ENCODE data around the gene KIF15.

DNA sequence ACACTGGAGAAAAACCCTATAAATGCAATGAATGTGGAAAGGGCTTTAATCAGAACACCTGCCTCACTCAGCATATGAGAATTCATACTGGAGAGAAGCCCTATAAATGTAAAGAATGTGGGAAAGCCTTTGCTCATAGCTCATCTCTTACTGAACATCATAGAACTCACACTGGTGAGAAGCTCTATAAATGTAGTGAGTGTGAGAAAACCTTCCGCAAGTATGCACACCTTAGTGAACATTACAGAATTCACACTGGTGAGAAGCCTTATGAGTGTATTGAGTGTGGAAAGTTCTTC is 39.5 kb upstream of the KIF15 start:
- TF ChIP-seq POLR2A (IDR thresholded peaks at IDR 0.05): no peak
- TF ChIP-seq, protein P1, sequence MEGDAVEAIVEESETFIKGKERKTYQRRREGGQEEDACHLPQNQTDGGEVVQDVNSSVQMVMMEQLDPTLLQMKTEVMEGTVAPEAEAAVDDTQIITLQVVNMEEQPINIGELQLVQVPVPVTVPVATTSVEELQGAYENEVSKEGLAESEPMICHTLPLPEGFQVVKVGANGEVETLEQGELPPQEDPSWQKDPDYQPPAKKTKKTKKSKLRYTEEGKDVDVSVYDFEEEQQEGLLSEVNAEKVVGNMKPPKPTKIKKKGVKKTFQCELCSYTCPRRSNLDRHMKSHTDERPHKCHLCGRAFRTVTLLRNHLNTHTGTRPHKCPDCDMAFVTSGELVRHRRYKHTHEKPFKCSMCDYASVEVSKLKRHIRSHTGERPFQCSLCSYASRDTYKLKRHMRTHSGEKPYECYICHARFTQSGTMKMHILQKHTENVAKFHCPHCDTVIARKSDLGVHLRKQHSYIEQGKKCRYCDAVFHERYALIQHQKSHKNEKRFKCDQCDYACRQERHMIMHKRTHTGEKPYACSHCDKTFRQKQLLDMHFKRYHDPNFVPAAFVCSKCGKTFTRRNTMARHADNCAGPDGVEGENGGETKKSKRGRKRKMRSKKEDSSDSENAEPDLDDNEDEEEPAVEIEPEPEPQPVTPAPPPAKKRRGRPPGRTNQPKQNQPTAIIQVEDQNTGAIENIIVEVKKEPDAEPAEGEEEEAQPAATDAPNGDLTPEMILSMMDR (IDR thresholded peaks at IDR 0.05): no peak

Measured in testis (tissue), 2 donors.